Erythroblast (primary cell): ENCODE measurements around the gene LHX2.

Experiments used
- GATA1 ChIP-seq: IDR thresholded peaks from 2 replicates; pipeline ENCODE4 v1.6.1; 2011; ENCODE audit warnings: low read depth, mild to moderate bottlenecking, control low read depth, low read length, moderate library complexity
- POLR2A ChIP-seq: IDR thresholded peaks from 2 replicates; pipeline ENCODE4 v1.6.1; 2011; ENCODE audit warnings: mild to moderate bottlenecking, low read length

- TF ChIP-seq POLR2A (no peak), GATA1 (no peak)
Observed at GRCh38 chr9:124004593-124004992, 7.0 kb upstream of the LHX2 start.
